ENCODE results near the gene BZW1.
A peak's percentile ranks its signal among the peaks of the same experiment; 100 is the strongest.

Gene BZW1

GRCh38 chr2:200847269-200847668 lies 35.6 kb downstream of the BZW1 start:
- TF ChIP-seq ZSCAN4 (tag by site-specific recombination; IDR thresholded peaks at IDR 0.05) = no peak
- TF ChIP-seq, protein P1, sequence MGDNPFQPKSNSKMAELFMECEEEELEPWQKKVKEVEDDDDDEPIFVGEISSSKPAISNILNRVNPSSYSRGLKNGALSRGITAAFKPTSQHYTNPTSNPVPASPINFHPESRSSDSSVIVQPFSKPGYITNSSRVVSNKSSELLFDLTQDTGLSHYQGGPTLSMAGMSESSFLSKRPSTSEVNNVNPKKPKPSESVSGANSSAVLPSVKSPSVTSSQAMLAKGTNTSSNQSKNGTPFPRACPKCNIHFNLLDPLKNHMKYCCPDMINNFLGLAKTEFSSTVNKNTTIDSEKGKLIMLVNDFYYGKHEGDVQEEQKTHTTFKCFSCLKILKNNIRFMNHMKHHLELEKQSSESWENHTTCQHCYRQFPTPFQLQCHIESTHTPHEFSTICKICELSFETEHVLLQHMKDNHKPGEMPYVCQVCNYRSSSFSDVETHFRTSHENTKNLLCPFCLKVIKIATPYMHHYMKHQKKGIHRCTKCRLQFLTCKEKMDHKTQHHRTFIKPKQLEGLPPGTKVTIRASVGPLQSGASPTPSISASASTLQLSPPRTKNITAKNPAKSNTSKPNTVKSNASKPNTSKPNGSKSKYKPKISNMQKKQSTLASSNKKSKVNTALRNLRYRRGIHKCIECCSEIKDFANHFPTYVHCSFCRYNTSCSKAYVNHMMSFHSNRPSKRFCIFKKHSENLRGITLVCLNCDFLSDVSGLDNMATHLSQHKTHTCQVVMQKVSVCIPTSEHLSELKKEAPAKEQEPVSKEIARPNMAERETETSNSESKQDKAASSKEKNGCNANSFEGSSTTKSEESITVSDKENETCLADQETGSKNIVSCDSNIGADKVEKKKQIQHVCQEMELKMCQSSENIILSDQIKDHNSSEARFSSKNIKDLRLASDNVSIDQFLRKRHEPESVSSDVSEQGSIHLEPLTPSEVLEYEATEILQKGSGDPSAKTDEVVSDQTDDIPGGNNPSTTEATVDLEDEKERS (tag by site-specific recombination; IDR thresholded peaks at IDR 0.05) = no peak
- no peak for TF ChIP-seq ZFHX2 (tag by site-specific recombination; conservative IDR thresholded peaks at IDR 0.05)
- no peak for TF ChIP-seq ZFP41 (tag by site-specific recombination; IDR thresholded peaks at IDR 0.05; ENCODE audit: borderline replicate concordance)
- TF ChIP-seq ZNF843 (tag by site-specific recombination; IDR thresholded peaks at IDR 0.05) = no peak
- TF ChIP-seq SALL2 (tag by site-specific recombination; IDR thresholded peaks at IDR 0.05; ENCODE audit: borderline replicate concordance) = no peak
- Histone ChIP-seq H3K4me3 (ENCODE audit: low read depth, low read length) (no peak overlapping the region), H3K9me3 (ENCODE audit: control insufficient read depth, insufficient read depth, low read depth, low read length) (no peaks in the 10 kb centered on the region), H3K36me3 (ENCODE audit: control insufficient read depth in 2 of 2, insufficient read depth in 1 of 2, low read length in 2 of 2) (peaks cover 6 to 14% of the 10 kb centered on the region in 2 experiments; a peak in 2 of 3 replicates), H3K27ac (ENCODE audit: extremely low read depth, low read depth, low read length) (no peak overlapping the region), H3K4me1 (ENCODE audit: control insufficient read depth, insufficient read depth, low read length) (no peaks in the 10 kb centered on the region)
- CTCF ChIA-PET = no interaction called here
- POLR2A ChIA-PET = no interaction called here

GRCh38 chr2:200847939-200848338 lies 36.2 kb downstream of the BZW1 start:
- Histone ChIP-seq H3K4me3 (ENCODE audit: low read depth, low read length) (no peak overlapping the region), H3K4me1 (ENCODE audit: control insufficient read depth, insufficient read depth, low read length) (no peaks in the 10 kb centered on the region), H3K9me3 (ENCODE audit: control insufficient read depth, insufficient read depth, low read depth, low read length) (no peaks in the 10 kb centered on the region), H3K36me3 (ENCODE audit: control insufficient read depth in 2 of 2, insufficient read depth in 1 of 2, low read length in 2 of 2) (peaks cover 12 to 21% of the 10 kb centered on the region in 2 experiments), H3K27ac (ENCODE audit: extremely low read depth, low read depth, low read length) (no peak overlapping the region)
- no peak for TF ChIP-seq ZNF23 (tag by site-specific recombination; IDR thresholded peaks at IDR 0.05; ENCODE audit: borderline replicate concordance)
- TF ChIP-seq SCRT1 (tag by site-specific recombination; IDR thresholded peaks at IDR 0.05; ENCODE audit: borderline replicate concordance) = no peak
- TF ChIP-seq ZNF114 (tag by site-specific recombination; IDR thresholded peaks at IDR 0.05) = no peak
- TF ChIP-seq ZNF600 (tag by site-specific recombination; IDR thresholded peaks at IDR 0.05) = no peak
- peak; percentile 47; the same call in 1 of the 2 replicates for TF ChIP-seq PRDM1 (tag by site-specific recombination; IDR thresholded peaks at IDR 0.05)
- no peak for TF ChIP-seq ZNF701 (tag by site-specific recombination; IDR thresholded peaks at IDR 0.05)
- TF ChIP-seq ZNF239 (tag by site-specific recombination; IDR thresholded peaks at IDR 0.05) = no peak
- no peak for TF ChIP-seq ZBTB7A (tag by site-specific recombination; IDR thresholded peaks at IDR 0.05; ENCODE audit: low read depth)
- TF ChIP-seq ZNF350 (tag by site-specific recombination; IDR thresholded peaks at IDR 0.05) = no peak
- TF ChIP-seq ZNF433 (tag by site-specific recombination; IDR thresholded peaks at IDR 0.05; ENCODE audit: low read depth) = no peak
- TF ChIP-seq ZNF366 (tag by site-specific recombination; conservative IDR thresholded peaks at IDR 0.05) = peak; percentile 97
- TF ChIP-seq ZNF132 (tag by site-specific recombination; IDR thresholded peaks at IDR 0.05; ENCODE audit: borderline replicate concordance) = no peak
- no peak for TF ChIP-seq RBAK (tag by site-specific recombination; IDR thresholded peaks at IDR 0.05)
- ChIA-PET POLR2A (interaction anchor here (1.4 kb wide), 1 partner anchor 41 kb away, joined by 3 read pairs; the partner anchor contains the start of genes NIF3L1 and PPIL3), CTCF (no interaction called here)

Data from HEK293 (cell line).